KMS-11 (cell line): ENCODE results near the gene FIZ1.

ENCODE experiments used
- H2AFZ ChIP-seq: fragments of 200-600 bp; sonication (generic); 2 replicates; pipeline ENCODE4 v1.6.1; 2016; ENCODE audit warnings: antibody characterized with exemption, mixed run types, low read depth
- H3K27ac ChIP-seq: fragments of 200-600 bp; sonication (generic); 2 replicates; pipeline ENCODE4 v1.6.1; 2016; ENCODE audit warnings: mild to moderate bottlenecking, mixed run types
- H3K27me3 ChIP-seq: fragments of 200-600 bp; sonication (generic); 2 replicates; pipeline ENCODE4 v1.6.1; 2017; ENCODE audit warnings: mild to moderate bottlenecking, low read depth, mixed run types, moderate library complexity; ENCODE audit not compliant: insufficient read depth
- H3K36me3 ChIP-seq: fragments of 200-600 bp; sonication (generic); 2 replicates; pipeline ENCODE4 v1.6.1; 2017; ENCODE audit warnings: mild to moderate bottlenecking, mixed run types; ENCODE audit not compliant: insufficient read depth
- H3K4me1 ChIP-seq: fragments of 200-600 bp; sonication (generic); 2 replicates; pipeline ENCODE4 v1.6.1; 2016; ENCODE audit warnings: mild to moderate bottlenecking, low read depth, mixed run types; ENCODE audit not compliant: poor library complexity, severe bottlenecking
- H3K4me2 ChIP-seq: fragments of 200-600 bp; sonication (generic); 2 replicates; pipeline ENCODE4 v1.7.0; 2016; ENCODE audit warnings: mild to moderate bottlenecking, mixed run types
- H3K4me3 ChIP-seq: fragments of 200-600 bp; sonication (generic); IDR thresholded peaks from 2 replicates; pipeline ENCODE4 v1.6.1; 2017; ENCODE audit warnings: low read depth, low read length, mixed read lengths; ENCODE audit not compliant: insufficient read depth
- H3K79me2 ChIP-seq: fragments of 200-600 bp; sonication (generic); 2 replicates; pipeline ENCODE4 v1.6.1; 2016; ENCODE audit warnings: low read depth, mixed run types; ENCODE audit not compliant: insufficient read depth
- H3K9ac ChIP-seq: fragments of 200-600 bp; sonication (generic); 2 replicates; pipeline ENCODE4 v1.6.1; 2016; ENCODE audit warnings: mild to moderate bottlenecking, mixed run types
- H4K20me1 ChIP-seq: fragments of 200-600 bp; sonication (generic); 2 replicates; pipeline ENCODE4 v1.6.1; 2016; ENCODE audit warnings: mild to moderate bottlenecking, mixed run types; ENCODE audit not compliant: insufficient read depth
- CTCF ChIP-seq: fragments of 200-600 bp; sonication (generic); conservative IDR thresholded peaks from 2 replicates; pipeline ENCODE4 v1.6.1; 2017; ENCODE audit warnings: low read depth, mild to moderate bottlenecking, antibody characterized with exemption, low read length, moderate library complexity, mixed read lengths

Gene FIZ1

GRCh38 chr19:55553217-55554182, 45.8 kb downstream of the FIZ1 start:
- H3K4me3 ChIP-seq = no peak overlapping the region
- H3K27ac ChIP-seq = no peak overlapping the region

GRCh38 chr19:55552620-55553019, 46.7 kb downstream of the FIZ1 start:
- Histone ChIP-seq H3K4me1 (peaks cover 4% of the 10 kb centered on the region), H3K9ac (no peak overlapping the region), H3K4me2 (no peak overlapping the region), H3K27me3 (peaks cover 84% of the 10 kb centered on the region), H3K79me2 (no peaks in the 10 kb centered on the region), H4K20me1 (no peaks in the 10 kb centered on the region), H3K27ac (no peak overlapping the region), H3K4me3 (no peak overlapping the region), H2AFZ (no peak overlapping the region), H3K36me3 (no peaks in the 10 kb centered on the region)
- no peak for TF ChIP-seq CTCF

More at GRCh38 chr19:55553217-55554182, 45.8 kb downstream of the FIZ1 start:
- TF ChIP-seq CTCF = no peak
- peaks cover 4% of the 10 kb centered on the region for H3K4me1 ChIP-seq
- H3K79me2 ChIP-seq = no peaks in the 10 kb centered on the region
- H3K9ac ChIP-seq = no peak overlapping the region
- H3K36me3 ChIP-seq = no peaks in the 10 kb centered on the region
- H4K20me1 ChIP-seq = no peaks in the 10 kb centered on the region
- H2AFZ ChIP-seq = no peak overlapping the region
- peaks cover 86% of the 10 kb centered on the region for H3K27me3 ChIP-seq
- no peak overlapping the region for H3K4me2 ChIP-seq

GRCh38 chr19:55552206-55552605, 47.1 kb downstream of the FIZ1 start:
- H3K4me1 ChIP-seq = peaks cover 4% of the 10 kb centered on the region
- H4K20me1 ChIP-seq = no peaks in the 10 kb centered on the region
- H3K36me3 ChIP-seq = no peaks in the 10 kb centered on the region
- no peak overlapping the region for H3K4me2 ChIP-seq
- no peaks in the 10 kb centered on the region for H3K79me2 ChIP-seq
- H3K27ac ChIP-seq = no peak overlapping the region
- peaks cover 84% of the 10 kb centered on the region for H3K27me3 ChIP-seq
- no peak overlapping the region for H3K9ac ChIP-seq
- TF ChIP-seq CTCF = no peak
- H2AFZ ChIP-seq = no peak overlapping the region
- no peak overlapping the region for H3K4me3 ChIP-seq

- no peaks in the 10 kb centered on the region for H3K79me2 ChIP-seq
- no peak overlapping the region for H3K9ac ChIP-seq
- no peak overlapping the region for H3K27ac ChIP-seq
- peaks cover 90% of the 10 kb centered on the region for H3K27me3 ChIP-seq
- no peak overlapping the region for H2AFZ ChIP-seq
- no peak overlapping the region for H3K4me3 ChIP-seq
- H3K4me2 ChIP-seq = no peak overlapping the region
- H3K4me1 ChIP-seq = peaks cover 4% of the 10 kb centered on the region
- TF ChIP-seq CTCF = no peak
- no peaks in the 10 kb centered on the region for H3K36me3 ChIP-seq
- H4K20me1 ChIP-seq = no peaks in the 10 kb centered on the region
Measured at GRCh38 chr19:55550321-55550650, 49.0 kb downstream of the FIZ1 start.
